Measurements from ENCODE around the gene ARSB. TPM values are rescaled to one million over a fixed set of nuclear protein-coding genes. Genes with fewer than 3 reads are reported as not detected.

ARSB gene
- total RNA-seq, 4 donors from 2014 or later = 1.2 to 8.8 (median 7.1) TPM

DNA sequence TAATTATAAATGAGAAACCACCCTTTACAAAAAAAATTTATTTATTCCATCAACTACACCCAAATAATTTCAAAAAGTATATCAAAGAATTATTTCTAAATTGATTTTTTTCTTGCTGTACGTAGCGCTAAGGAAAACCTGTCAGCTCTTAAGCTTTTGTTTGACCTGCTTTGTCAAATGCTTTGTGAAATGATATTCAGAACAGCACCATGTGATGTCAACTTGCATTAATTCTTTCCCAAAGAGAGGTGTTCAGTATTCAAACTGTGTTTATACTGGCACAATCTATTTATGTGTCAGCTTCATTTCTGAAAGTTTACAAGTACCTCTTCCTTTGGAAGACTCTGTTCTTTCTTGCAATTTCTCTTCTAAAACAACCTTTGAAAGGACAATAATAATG is 12.0 kb upstream of the ARSB start:
- H3K4me1 ChIP-seq = no peaks in the 10 kb centered on the region
- H3K27ac ChIP-seq = no peak overlapping the region
- 72 to 90% methylated on average over 2 of the region's 2 CpGs for WGBS, 2 donors
- no peak for TF ChIP-seq POLR2A (IDR thresholded peaks at IDR 0.05)
- TF ChIP-seq, protein P1, sequence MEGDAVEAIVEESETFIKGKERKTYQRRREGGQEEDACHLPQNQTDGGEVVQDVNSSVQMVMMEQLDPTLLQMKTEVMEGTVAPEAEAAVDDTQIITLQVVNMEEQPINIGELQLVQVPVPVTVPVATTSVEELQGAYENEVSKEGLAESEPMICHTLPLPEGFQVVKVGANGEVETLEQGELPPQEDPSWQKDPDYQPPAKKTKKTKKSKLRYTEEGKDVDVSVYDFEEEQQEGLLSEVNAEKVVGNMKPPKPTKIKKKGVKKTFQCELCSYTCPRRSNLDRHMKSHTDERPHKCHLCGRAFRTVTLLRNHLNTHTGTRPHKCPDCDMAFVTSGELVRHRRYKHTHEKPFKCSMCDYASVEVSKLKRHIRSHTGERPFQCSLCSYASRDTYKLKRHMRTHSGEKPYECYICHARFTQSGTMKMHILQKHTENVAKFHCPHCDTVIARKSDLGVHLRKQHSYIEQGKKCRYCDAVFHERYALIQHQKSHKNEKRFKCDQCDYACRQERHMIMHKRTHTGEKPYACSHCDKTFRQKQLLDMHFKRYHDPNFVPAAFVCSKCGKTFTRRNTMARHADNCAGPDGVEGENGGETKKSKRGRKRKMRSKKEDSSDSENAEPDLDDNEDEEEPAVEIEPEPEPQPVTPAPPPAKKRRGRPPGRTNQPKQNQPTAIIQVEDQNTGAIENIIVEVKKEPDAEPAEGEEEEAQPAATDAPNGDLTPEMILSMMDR (IDR thresholded peaks at IDR 0.05) = no peak
- no peak for DNase-seq
- no peaks in the 10 kb centered on the region for H3K27me3 ChIP-seq
- H3K4me3 ChIP-seq = no peak overlapping the region
- intact Hi-C loops (cut with DNase I) = no loop called here
- H3K9me3 ChIP-seq = no peaks in the 10 kb centered on the region
- H3K36me3 ChIP-seq = no peaks in the 10 kb centered on the region

DNA sequence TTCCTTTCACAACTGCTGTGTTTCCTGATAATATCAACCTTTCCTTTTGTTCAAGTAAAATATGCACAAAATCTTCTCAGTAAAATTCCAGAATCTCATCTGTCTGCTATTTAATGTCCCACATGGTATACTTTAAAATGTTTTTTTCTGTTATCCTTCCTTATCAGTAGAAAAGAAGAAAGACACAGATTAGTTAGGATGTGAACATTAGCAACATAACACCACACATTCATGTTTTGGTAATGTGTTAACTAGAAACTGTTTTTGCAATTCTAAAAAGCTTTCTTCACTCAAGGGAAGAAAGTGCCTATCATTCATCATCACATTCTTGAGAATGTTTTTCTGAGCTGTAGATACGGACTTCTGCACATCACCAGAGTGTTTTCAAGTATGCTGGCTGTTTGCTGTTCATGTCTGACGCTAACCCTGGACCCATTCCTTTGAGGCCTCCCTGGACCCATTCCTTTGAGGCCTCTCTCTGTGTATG is 10.5 kb upstream of the ARSB start:
- no peak overlapping the region for H3K27ac ChIP-seq
- no peaks in the 10 kb centered on the region for H3K4me1 ChIP-seq
- no peak overlapping the region for H3K4me3 ChIP-seq
- TF ChIP-seq, protein P1 (IDR thresholded peaks at IDR 0.05) = no peak
- TF ChIP-seq POLR2A (IDR thresholded peaks at IDR 0.05) = no peak
- H3K36me3 ChIP-seq = no peaks in the 10 kb centered on the region
- no peak for DNase-seq
- WGBS, 2 donors = 86 to 97% methylated on average over 2 of the region's 2 CpGs
- no peaks in the 10 kb centered on the region for H3K27me3 ChIP-seq
- H3K9me3 ChIP-seq = no peaks in the 10 kb centered on the region
- intact Hi-C loops (cut with DNase I) = no loop called here

DNA sequence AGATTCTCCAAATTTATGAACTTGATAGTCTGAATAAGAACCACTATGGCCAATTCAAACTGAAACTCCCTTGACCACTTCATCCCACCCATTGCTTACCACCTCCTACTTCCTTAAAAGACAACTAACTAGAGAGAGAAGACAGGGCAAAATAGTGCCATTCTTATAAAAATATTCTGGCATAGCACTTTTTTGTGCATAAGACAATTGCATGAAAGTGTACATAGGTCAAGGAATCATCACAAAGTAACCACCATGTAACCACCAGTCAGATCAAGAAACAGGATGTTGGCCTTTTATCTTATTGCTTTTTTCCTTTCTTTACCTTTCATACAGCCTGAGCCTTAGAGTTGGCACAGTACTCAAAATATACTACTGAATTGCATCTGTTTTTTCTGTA is 8.1 kb upstream of the ARSB start:
- Histone ChIP-seq H3K4me3 (no peak overlapping the region), H3K36me3 (no peaks in the 10 kb centered on the region), H3K4me1 (no peaks in the 10 kb centered on the region), H3K27ac (no peak overlapping the region), H3K9me3 (no peaks in the 10 kb centered on the region), H3K27me3 (no peaks in the 10 kb centered on the region)
- no peak for TF ChIP-seq POLR2A (IDR thresholded peaks at IDR 0.05)
- TF ChIP-seq, protein P1 (IDR thresholded peaks at IDR 0.05) = no peak
- intact Hi-C loops (cut with DNase I) = no loop called here
- DNase-seq = no peak

DNA sequence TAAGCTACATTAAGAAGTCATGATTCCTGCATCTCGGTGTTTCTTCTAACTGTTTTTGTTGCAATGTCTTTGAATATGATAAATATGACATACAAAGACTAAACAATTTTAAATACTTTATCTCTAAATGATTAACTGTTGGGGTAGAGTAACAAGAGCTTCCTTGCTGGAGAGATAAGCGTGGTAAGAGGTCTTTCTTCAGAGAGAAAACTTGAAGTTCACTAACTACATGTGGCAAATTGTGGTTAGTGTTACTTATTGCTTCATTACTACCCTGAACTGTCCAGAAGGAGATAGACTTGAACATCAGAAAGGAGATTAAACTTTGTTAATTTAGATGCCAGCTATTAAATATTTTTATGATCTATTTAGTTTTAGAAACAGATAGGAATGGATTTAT is 7.0 kb upstream of the ARSB start:
- 76 to 79% methylated on average over 2 of the region's 2 CpGs for WGBS, 2 donors
- H3K27ac ChIP-seq = no peak overlapping the region
- no peak for TF ChIP-seq POLR2A (IDR thresholded peaks at IDR 0.05)
- TF ChIP-seq, protein P1 (IDR thresholded peaks at IDR 0.05) = no peak

DNA sequence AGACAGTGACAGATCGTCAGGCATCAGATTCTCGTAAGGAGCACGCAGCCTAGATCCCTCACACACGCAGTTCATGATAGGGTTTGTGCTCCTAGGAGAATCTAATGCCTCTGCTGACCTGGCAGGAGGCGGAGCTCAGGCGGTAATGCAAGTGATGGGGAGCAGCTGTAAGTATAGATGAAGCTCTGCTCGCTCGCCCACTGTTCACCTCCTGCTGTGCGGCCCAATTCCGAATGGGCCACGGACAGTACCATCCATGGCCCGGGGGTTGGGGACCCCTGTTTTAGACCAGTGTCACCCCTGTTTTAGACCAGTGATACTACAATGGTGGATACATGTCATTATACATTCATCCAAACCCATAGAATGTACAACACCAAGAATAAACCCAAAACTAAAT is 4.0 kb upstream of the ARSB start:
- peaks cover 7 to 17% (median 9%) of the 10 kb centered on the region in 3 donors for H3K4me1 ChIP-seq
- no peak for DNase-seq
- WGBS, 2 donors = 97% methylated on average over 6 to 12 of the region's 12 CpGs
- intact Hi-C loops (cut with DNase I) = no loop called here
- no peak overlapping the region for H3K4me3 ChIP-seq
- no peaks in the 10 kb centered on the region for H3K9me3 ChIP-seq
- H3K27ac ChIP-seq = no peak overlapping the region
- TF ChIP-seq, protein P1 (IDR thresholded peaks at IDR 0.05) = no peak
- no peak for TF ChIP-seq POLR2A (IDR thresholded peaks at IDR 0.05)
- no peaks in the 10 kb centered on the region for H3K27me3 ChIP-seq
- no peaks in the 10 kb centered on the region for H3K36me3 ChIP-seq

More for the DNA sequence above, 7.0 kb upstream of the ARSB start:
- Histone ChIP-seq H3K36me3 (no peaks in the 10 kb centered on the region), H3K27me3 (no peaks in the 10 kb centered on the region), H3K9me3 (no peaks in the 10 kb centered on the region), H3K4me1 (no peaks in the 10 kb centered on the region), H3K4me3 (no peak overlapping the region)
- no peak for DNase-seq
- intact Hi-C loops (cut with DNase I) = no loop called here
